GM12872 (cell line): ENCODE data around the gene ATRNL1.

Source experiments
- CTCF ChIP-seq: IDR thresholded peaks from 3 replicates; pipeline ENCODE4 v1.5.1; 2011; ENCODE audit warnings: low read depth, mild to moderate bottlenecking, low read length, moderate library complexity; ENCODE audit not compliant: insufficient read depth

The ATRNL1 gene

GRCh38 chr10:115654961-115655360 lies 561.8 kb downstream of the ATRNL1 start:
- no peak for TF ChIP-seq CTCF

GRCh38 chr10:115657161-115657860 lies 564.1 kb downstream of the ATRNL1 start:
- TF ChIP-seq CTCF, result no peak

GRCh38 chr10:115659616-115660015 lies 566.5 kb downstream of the ATRNL1 start:
- no peak for TF ChIP-seq CTCF

GRCh38 chr10:115660391-115660790 lies 567.2 kb downstream of the ATRNL1 start:
- no peak for TF ChIP-seq CTCF

- no peak for TF ChIP-seq CTCF
Measured at GRCh38 chr10:115662422-115662821, 569.3 kb downstream of the ATRNL1 start.

- no peak for TF ChIP-seq CTCF
Measured at GRCh38 chr10:115665549-115665948, 572.4 kb downstream of the ATRNL1 start.

GRCh38 chr10:115674496-115674895 lies 581.3 kb downstream of the ATRNL1 start:
- TF ChIP-seq CTCF, result no peak
